ENCODE results near the gene SLC22A6.
"Not testable (repeated sequence)": the region's sequence is repeated elsewhere in the genome, so short reads cannot be mapped to it uniquely, and the experiment has no call there.

SLC22A6 gene

GRCh38 chr11:62985041-62985750 is 429 bp upstream of the SLC22A6 start:
- no peak for DNase-seq

GRCh38 chr11:62983536-62984199 is 1.1 kb downstream of the SLC22A6 start:
- DNase-seq: no peak

GRCh38 chr11:62981743-62982142 is 3.0 kb downstream of the SLC22A6 start:
- DNase-seq: no peak

- no peak for DNase-seq
Observed at GRCh38 chr11:62980133-62980760, 4.5 kb downstream of the SLC22A6 start.

GRCh38 chr11:62976109-62976508 is 8.7 kb downstream of the SLC22A6 start:
- no peak for DNase-seq

- DNase-seq: no peak
Observed at GRCh38 chr11:62974848-62975522, 9.8 kb downstream of the SLC22A6 start.

GRCh38 chr11:62965574-62965973 is 19.2 kb downstream of the SLC22A6 start:
- DNase-seq: no peak

- no peak for DNase-seq
Observed at GRCh38 chr11:62962391-62962790, 22.4 kb downstream of the SLC22A6 start.

- DNase-seq: no peak
Observed at GRCh38 chr11:62961017-62961570, 23.7 kb downstream of the SLC22A6 start.

GRCh38 chr11:62959422-62959980 is 25.3 kb downstream of the SLC22A6 start:
- no peak for DNase-seq

GRCh38 chr11:62958547-62959421 is 26.0 kb downstream of the SLC22A6 start:
- no peak for DNase-seq

- no peak for DNase-seq
Observed at GRCh38 chr11:62957147-62957546, 27.6 kb downstream of the SLC22A6 start.

GRCh38 chr11:62954478-62954877 is 30.3 kb downstream of the SLC22A6 start:
- DNase-seq: no peak

GRCh38 chr11:62953811-62954210 is 31.0 kb downstream of the SLC22A6 start:
- no peak for DNase-seq

GRCh38 chr11:62948765-62949320 is 35.9 kb downstream of the SLC22A6 start:
- DNase-seq: no peak

- not testable (repeated sequence) for DNase-seq
Observed at GRCh38 chr11:62945538-62945937, 39.2 kb downstream of the SLC22A6 start.

GRCh38 chr11:62937528-62937927 is 47.2 kb downstream of the SLC22A6 start:
- DNase-seq: not testable (repeated sequence)

GRCh38 chr11:62934496-62934785 is 50.3 kb downstream of the SLC22A6 start:
- DNase-seq: no peak

- DNase-seq: no peak
Observed at GRCh38 chr11:62933750-62934495, 50.8 kb downstream of the SLC22A6 start.

GRCh38 chr11:62933285-62933684 is 51.5 kb downstream of the SLC22A6 start:
- DNase-seq: no peak

Measured in activated effector memory CD4-positive, alpha-beta T cell treated with Interleukin-2 at 50 U/mL for 16 hours (primary cell).